NCI-H2029 (cell line): ENCODE results near the gene TADA3.
"Not testable (repeated sequence)": the region's sequence is repeated elsewhere in the genome, so short reads cannot be mapped to it uniquely, and the experiment has no call there.

Experiments used
- DNase-seq: peaks from one replicate; lab custom pipeline; 2025; lab: John Stamatoyannopoulos, UW

Gene TADA3

DNA sequence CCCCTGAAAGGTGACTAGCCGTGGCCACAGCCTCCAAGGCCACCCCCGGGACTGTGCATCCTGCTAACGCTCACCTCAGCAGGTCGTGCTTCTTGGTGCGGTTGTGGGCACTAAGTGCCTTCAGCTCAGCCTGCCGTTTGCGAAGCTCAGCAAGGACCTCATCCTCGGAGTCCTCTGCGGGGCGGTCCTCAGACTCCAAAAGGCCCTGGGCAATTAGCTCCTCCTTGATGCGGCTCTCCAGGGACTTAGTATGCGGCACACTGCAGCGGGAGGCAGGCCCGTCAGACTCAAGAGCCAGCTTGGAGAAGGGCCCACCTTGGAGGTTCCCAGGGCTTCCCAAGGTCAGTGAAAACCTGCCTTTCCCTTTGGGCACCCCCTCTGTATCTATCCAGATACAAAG lies 8.3 kb downstream of the TADA3 start:
- no peak for DNase-seq

- no peak for DNase-seq
Measured at GRCh38 chr3:9782770-9783169, 9.5 kb downstream of the TADA3 start.

DNA sequence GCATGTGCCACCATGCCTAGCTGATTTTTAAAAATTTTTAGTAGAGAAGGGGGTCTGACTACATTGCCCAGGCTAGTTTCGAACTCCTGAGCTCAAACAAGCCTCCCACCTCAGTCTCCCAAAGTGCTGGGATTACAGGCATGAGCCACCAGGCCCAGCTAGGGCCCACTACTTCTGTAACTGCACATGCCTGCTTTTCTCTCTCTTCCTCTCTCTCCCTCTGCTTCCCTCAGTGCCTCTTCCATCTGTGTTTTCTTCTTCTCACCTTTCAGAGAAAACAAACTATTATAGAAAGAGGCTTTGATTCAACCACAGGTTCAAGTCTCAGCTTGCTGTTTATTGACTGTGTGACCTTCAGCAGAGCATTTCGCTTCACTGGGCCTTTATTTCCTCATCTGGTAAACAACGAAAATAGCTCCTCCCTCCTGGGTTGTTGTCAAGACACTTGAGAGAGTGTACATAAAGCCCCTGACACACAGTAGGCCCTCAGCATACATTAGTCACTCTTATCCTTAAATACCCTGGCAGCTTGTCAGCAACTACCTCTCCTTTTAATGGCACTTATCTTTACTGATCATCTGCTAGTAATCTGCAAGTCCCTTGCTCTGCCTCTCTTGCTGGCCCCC lies 10.2 kb downstream of the TADA3 start:
- DNase-seq: peak; percentile 82

DNA sequence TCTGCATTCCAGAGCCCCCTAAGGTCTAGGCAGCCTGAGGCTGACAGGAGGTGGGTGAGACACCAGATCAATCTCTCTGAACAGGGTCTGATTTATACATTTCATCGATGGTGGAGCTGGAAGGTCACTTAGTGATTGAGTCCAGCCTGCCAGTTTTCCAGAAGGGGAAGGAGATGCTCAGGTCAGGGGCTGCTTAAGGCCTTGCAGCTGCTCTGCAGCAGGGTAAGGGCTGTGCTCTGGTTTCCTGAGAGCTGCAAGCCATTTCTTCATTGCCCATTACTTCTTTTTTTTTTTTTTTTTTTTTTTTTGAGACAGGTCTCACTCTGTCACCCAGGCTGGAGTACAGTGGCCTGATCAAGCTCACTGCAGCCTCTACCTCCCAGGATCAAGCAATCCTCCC lies 10.7 kb downstream of the TADA3 start:
- no peak for DNase-seq

- no peak for DNase-seq
Measured at GRCh38 chr3:9780910-9781309, 11.4 kb downstream of the TADA3 start.

DNA sequence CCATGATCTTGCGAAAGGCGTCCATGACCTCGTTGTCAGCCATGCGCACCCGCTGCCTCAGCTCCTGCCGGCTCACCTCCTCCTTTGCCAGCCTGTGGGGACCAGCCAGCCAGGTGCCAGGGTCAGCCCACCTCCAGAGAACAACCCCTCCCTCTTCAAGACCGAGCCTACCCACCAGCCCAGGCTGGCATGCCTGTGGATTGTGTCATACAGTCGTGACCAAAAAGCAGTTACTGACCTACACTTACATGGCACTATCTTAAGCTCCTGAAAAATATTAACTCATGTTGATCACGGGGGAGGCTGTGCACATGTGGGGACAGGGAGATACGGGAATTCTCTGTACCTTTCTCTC lies 11.8 kb downstream of the TADA3 start:
- DNase-seq: no peak

- no peak for DNase-seq
Measured at GRCh38 chr3:9779721-9780457, 12.4 kb downstream of the TADA3 start.

DNA sequence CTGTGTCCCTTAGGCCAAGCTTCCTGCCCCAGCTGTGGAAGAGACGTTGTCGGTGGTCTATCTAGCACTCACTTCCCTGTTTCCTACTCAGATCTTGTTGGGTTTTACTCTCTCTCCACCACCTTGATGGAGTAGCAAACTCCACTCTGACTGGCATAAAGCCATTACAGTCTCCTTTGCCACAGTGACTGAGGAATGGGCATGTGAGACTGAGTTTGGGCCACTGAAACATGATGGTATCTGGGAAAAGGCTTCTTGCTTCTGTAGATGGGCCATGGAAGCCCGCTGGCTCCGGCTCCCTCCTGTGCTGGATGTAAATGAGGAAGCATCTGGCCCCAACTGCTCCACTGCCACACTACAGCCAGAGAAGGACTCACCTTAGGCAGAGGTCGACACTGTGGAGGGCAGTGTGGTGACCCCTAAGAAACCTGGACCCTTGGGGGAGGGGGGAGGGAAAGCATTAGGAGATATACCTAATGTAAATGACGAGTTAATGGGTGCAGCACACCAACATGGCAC lies 13.1 kb downstream of the TADA3 start:
- no peak for DNase-seq

GRCh38 chr3:9778143-9779074 lies 13.9 kb downstream of the TADA3 start:
- no peak for DNase-seq

- no peak for DNase-seq
Measured at GRCh38 chr3:9777694-9778021, 14.6 kb downstream of the TADA3 start.

DNA sequence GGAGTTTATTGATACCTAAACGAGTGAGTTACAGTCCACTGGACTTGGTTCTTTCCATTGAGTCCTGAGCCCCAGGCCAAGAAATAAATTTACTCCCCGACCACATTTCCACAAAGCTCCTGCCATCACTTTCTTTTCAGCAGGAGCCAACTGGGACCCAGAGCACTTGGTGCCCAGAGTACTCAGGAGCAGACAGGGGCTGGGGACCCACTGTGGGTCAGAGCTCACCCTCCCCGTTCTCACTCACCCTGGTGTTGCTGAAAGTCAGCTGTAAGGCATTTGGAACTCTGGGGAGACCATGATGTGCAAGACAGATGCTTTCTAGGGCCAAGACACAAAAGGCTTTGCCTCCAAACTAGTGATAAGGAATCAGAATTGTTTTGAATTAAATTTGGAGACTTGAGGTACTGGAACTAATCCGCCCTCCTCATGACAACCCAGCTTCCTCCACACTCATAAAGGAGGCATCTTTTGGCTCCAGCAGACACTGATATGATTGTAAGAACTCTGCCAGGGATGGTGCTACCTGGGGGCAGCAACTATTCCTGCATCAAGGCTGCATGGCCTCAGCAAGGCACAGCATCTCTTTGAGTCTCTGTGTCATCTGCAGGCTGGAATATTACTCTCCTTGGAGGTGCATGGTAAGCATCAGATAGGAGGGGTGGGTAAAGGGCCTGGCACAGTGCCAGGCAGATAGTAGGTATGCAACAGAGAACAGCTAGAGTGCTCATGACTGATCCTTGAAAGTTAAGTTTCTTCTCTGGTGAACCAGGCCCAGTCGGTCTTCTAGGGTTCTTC lies 15.2 kb downstream of the TADA3 start:
- DNase-seq: no peak

GRCh38 chr3:9771007-9771406 lies 21.3 kb downstream of the TADA3 start:
- DNase-seq: not testable (repeated sequence)

DNA sequence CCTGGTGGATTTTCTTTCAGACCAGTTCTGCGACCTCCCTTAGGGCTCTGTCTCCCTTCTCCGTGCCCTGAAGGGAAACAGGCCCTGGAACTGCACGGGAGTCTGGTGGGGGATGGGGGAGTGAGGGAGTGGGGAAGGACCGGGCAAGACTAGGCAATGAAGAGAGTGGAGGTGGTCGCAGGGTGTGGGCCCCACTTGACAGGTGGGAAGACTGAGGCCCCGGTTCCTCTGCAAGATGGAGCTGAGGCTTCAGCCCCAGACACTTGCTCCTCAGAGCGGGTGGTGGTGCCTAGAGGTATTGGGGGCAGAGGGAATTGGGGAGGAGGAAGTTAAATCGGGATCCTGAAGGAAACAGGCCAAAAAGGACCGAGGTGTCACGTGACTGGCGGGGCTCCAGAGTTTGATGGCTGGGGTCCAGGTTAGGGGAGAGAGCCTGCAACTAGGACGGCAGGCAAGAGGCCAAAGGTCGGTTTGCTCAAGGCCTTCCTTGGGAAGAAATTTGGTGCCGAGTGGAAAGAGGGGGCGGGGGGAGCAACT lies 21.9 kb downstream of the TADA3 start:
- DNase-seq: peak; percentile 52

DNA sequence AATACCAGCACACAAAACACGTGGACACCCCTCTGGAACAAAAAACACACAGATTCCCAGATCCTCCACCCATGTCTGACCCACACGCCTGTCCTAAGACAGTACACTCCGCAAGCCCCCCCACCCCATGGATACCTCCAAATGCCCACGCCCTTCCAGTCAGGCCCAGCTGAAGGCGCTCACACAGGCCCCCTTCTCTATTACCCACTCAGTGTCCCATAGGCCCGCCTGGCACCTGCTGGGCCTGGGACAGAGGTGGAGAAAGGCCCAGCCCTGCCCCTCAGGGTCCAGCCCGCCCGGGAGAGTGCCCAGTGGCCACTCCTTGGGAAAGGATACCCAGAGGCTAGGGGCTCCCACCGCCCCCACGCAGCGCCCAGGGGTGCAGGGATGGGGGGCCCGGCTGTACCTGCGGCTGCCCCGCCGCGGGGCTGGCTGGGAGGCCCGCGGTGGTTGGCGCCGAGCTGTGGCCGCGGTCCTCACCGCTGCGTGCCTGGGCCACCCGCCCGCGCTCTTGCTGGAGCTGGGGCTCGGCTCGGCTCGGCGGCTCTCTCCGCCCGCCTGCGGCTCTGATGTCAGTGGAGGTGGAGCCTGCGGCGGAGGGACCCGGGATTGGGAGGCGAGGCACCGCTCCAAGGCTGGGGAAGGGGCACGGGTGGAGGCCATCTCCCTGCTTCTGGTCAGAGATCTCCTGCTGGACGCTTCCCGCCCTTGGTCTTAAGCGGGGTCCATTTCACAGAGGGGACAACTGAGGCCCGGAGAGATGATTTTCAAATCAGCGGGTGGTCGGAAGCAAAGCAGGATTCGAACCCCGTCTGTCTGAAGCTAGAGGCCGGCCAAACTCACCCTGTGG lies 22.6 kb downstream of the TADA3 start, which contains the start of gene CAMK1:
Gene CAMK1 (minus strand): TSS at position 522 of the 850 bp plus-strand sequence. CDS start 2,198 bp downstream, outside the sequence.
- peak; percentile 68 for DNase-seq

GRCh38 chr3:9769012-9769411 lies 23.3 kb downstream of the TADA3 start:
- DNase-seq: no peak

- DNase-seq: no peak
Measured at GRCh38 chr3:9768141-9768775, 24.0 kb downstream of the TADA3 start.

GRCh38 chr3:9767418-9767817 lies 24.9 kb downstream of the TADA3 start:
- DNase-seq: no peak

GRCh38 chr3:9765865-9766264 lies 26.4 kb downstream of the TADA3 start:
- DNase-seq: no peak

GRCh38 chr3:9762871-9763270 lies 29.4 kb downstream of the TADA3 start:
- no peak for DNase-seq

DNA sequence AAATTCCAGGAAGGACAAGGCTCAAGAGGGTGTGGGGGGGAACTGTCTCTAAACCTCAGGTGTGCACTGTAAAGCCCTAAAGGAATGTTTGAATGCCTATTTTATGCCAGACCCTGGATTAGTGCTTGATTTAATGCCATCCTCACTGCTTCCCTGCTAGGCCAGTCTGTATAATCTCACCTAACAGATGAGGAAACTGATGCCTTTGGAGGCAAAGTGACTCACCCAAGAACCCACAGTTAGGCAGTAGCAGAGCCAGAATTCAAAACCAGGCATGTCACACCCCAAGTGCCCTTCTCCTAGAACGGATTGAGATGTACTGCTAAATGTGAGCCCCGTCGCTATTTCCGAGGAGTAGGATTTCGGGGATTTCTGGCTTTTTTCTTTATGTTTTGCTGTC lies 30.4 kb downstream of the TADA3 start:
- no peak for DNase-seq
